Gastrocnemius medialis (tissue), 4 donors: ENCODE measurements around the gene CXorf58.
"Not testable (repeated sequence)": the region's sequence is repeated elsewhere in the genome, so short reads cannot be mapped to it uniquely, and the experiment has no call there.

Source experiments
- POLR2A ChIP-seq, 2 donors: fragments of 450-650 bp; IDR thresholded peaks; one replicate each; pipeline ENCODE4 v1.6.1; 2017; ENCODE audit warnings: antibody characterized with exemption in 2 of 2, mild to moderate bottlenecking in 2 of 2, moderate library complexity in 2 of 2
- TF ChIP-seq, protein P1 (sequence below), 5 experiments: fragments of 450-650 bp in 3 of 5; fragments of 200-600 bp in 2 of 5; sonication (generic) in 2 of 5; IDR thresholded peaks in 4 of 5; conservative IDR thresholded peaks in 1 of 5; 1 replicate in 4 of 5; 2 replicates in 1 of 5; pipeline ENCODE4 v1.5.1; 2016 to 2019; ENCODE audit warnings: antibody characterized with exemption in 5 of 5, mild to moderate bottlenecking in 3 of 5, moderate library complexity in 3 of 5

DNA sequence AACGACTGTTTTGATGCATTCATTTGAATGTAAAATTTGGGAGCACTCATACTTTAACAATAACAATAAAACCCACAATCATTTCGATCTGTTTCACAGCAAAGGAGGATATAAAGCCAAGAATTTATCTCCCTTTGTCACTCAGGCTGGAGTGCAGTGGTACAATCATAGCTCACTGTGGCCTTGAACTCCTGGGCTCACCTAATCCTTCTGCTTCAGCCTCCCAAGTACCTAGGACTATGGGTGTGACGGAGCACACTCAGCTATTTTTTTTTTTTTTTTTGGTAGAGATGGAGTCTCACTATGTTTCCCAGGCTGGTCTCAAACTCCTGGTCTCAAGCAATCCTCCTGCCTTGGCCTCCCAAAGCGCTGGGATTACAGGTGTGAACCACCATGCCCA, 11.3 kb upstream of the CXorf58 start:
- TF ChIP-seq, protein P1, sequence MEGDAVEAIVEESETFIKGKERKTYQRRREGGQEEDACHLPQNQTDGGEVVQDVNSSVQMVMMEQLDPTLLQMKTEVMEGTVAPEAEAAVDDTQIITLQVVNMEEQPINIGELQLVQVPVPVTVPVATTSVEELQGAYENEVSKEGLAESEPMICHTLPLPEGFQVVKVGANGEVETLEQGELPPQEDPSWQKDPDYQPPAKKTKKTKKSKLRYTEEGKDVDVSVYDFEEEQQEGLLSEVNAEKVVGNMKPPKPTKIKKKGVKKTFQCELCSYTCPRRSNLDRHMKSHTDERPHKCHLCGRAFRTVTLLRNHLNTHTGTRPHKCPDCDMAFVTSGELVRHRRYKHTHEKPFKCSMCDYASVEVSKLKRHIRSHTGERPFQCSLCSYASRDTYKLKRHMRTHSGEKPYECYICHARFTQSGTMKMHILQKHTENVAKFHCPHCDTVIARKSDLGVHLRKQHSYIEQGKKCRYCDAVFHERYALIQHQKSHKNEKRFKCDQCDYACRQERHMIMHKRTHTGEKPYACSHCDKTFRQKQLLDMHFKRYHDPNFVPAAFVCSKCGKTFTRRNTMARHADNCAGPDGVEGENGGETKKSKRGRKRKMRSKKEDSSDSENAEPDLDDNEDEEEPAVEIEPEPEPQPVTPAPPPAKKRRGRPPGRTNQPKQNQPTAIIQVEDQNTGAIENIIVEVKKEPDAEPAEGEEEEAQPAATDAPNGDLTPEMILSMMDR (IDR thresholded peaks at IDR 0.05 in 4 of 5, conservative IDR thresholded peaks at IDR 0.05 in 1 of 5) = not testable (repeated sequence)
- not testable (repeated sequence) for TF ChIP-seq POLR2A (IDR thresholded peaks at IDR 0.05)
